Spleen (tissue), 3 donors: ENCODE results near the gene TMEM134.

ENCODE experiments used
- POLR2A ChIP-seq, 3 donors: fragments of 450-650 bp; IDR thresholded peaks; one replicate each; pipeline ENCODE4 v1.5.1; 2017; ENCODE audit warnings: antibody characterized with exemption in 3 of 3, mild to moderate bottlenecking in 1 of 3
- POLR2AphosphoS5 ChIP-seq, 3 donors: sonication (generic); formaldehyde crosslinking; IDR thresholded peaks; one replicate each; pipeline ENCODE4 v1.5.1; 2017; ENCODE audit warnings: antibody characterized with exemption in 3 of 3

GRCh38 chr11:67434395-67434881 lies 34.6 kb downstream of the TMEM134 start:
- TF ChIP-seq POLR2A (IDR thresholded peaks at IDR 0.05) (no peak), POLR2AphosphoS5 (IDR thresholded peaks at IDR 0.05) (peak; percentile 77 to 84 (median 79))
